ENCODE results near the gene MTIF3. TPM values are rescaled to one million over a fixed set of nuclear protein-coding genes. Genes with fewer than 3 reads are reported as not detected.

MTIF3 gene
- total RNA-seq, 1 donor from 2014 or later, result 34.9 TPM

DNA sequence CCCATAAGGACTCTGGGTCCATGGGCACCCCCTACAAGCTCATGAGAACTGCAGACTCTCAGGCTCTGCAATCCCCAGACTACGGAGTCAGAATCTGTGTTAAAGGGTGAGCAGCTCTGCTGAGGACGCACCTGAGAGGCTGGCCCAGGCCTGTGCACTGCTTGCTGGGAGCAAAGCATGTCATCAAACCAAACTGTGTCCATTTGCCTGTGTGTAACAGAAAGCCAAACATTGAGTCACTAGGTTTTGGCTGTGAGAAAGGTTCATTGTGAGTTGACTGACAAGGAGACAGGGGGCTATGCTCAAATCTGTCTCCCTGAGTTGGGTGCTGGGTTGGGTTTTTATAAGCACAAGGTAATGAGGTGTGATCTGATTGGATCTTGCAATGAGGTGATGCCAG, 22.1 kb upstream of the MTIF3 start:
- no peaks in the 10 kb centered on the region for H3K9me3 Mint-ChIP-seq (ENCODE audit: low read depth)
- no peak overlapping the region for H3K27ac Mint-ChIP-seq (ENCODE audit: unreplicated experiment)
- no peak overlapping the region for H3K4me3 Mint-ChIP-seq (ENCODE audit: unreplicated experiment)
- no peak for DNase-seq (ENCODE audit: low spot score)
- TF ChIP-seq, protein P1, sequence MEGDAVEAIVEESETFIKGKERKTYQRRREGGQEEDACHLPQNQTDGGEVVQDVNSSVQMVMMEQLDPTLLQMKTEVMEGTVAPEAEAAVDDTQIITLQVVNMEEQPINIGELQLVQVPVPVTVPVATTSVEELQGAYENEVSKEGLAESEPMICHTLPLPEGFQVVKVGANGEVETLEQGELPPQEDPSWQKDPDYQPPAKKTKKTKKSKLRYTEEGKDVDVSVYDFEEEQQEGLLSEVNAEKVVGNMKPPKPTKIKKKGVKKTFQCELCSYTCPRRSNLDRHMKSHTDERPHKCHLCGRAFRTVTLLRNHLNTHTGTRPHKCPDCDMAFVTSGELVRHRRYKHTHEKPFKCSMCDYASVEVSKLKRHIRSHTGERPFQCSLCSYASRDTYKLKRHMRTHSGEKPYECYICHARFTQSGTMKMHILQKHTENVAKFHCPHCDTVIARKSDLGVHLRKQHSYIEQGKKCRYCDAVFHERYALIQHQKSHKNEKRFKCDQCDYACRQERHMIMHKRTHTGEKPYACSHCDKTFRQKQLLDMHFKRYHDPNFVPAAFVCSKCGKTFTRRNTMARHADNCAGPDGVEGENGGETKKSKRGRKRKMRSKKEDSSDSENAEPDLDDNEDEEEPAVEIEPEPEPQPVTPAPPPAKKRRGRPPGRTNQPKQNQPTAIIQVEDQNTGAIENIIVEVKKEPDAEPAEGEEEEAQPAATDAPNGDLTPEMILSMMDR (IDR thresholded peaks at IDR 0.05), result no peak
- H3K27me3 Mint-ChIP-seq (ENCODE audit: low read depth), result peaks cover 8% of the 10 kb centered on the region
- H3K4me1 Mint-ChIP-seq (ENCODE audit: low read depth), result peaks cover 6% of the 10 kb centered on the region
- H3K36me3 Mint-ChIP-seq (ENCODE audit: low read depth), result no peaks in the 10 kb centered on the region

DNA sequence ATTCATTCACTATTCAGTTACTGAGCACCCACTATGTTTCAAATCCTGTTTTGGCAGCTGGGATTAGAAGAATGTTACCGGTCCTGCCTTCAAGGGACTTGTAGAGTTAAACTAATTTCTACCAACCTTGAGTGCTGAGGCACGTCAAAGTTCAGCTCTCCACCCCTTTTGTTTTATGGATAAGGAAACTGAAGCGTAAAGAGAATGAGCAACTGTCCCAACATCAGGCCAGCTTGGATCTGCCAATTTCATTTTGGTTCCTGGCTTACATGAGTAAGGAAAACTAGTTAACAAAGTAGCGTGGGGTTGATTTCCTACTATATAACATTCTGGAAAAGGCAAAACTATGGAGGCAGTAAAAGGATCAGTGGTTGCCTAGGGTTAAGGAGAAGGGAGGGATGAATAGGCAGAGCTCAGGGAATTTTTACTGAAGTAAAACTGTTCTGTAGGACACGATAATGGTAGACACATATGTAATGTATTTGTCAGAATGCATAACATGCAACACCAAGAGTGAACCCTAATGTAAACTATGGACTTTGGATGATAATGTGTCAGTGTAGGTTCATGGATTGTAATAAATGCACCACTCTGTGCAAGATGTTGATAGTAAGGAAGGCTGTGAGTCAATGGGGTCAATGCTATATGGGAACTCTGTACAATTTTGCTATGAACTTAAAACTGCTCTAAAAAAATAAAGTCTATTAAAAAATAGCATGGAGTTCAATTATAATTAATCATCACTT, 19.9 kb upstream of the MTIF3 start:
- DNase-seq (ENCODE audit: low spot score), result no peak

DNA sequence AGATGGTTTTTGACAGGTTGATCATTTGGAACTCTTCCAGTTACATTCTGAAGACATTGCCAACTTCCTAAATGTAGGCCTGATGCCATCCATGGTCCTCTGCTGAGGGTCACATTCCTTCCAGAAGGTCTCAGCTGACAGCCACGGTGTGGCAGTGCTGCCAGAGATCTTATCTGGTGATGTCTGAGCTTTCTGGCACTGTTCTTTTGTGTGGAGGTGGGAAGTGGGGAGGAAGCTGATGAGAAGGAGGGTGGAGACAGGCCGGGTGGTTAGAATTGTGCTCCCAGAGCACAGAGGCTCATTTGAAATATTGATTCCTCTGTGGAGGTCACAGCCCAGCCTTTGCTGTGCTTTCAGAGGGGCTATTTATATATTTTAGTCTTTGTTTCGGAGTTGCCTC, 16.1 kb upstream of the MTIF3 start:
- TF ChIP-seq, protein P1 (IDR thresholded peaks at IDR 0.05), result no peak
- H3K4me1 Mint-ChIP-seq (ENCODE audit: low read depth), result no peaks in the 10 kb centered on the region
- no peak overlapping the region for H3K27ac Mint-ChIP-seq (ENCODE audit: unreplicated experiment)
- H3K36me3 Mint-ChIP-seq (ENCODE audit: low read depth), result no peaks in the 10 kb centered on the region
- no peak overlapping the region for H3K4me3 Mint-ChIP-seq (ENCODE audit: unreplicated experiment)
- H3K27me3 Mint-ChIP-seq (ENCODE audit: low read depth), result peaks cover 11% of the 10 kb centered on the region
- DNase-seq (ENCODE audit: low spot score), result no peak
- H3K9me3 Mint-ChIP-seq (ENCODE audit: low read depth), result no peaks in the 10 kb centered on the region

More for the DNA sequence above, 19.9 kb upstream of the MTIF3 start:
- no peaks in the 10 kb centered on the region for H3K9me3 Mint-ChIP-seq (ENCODE audit: low read depth)
- H3K27ac Mint-ChIP-seq (ENCODE audit: unreplicated experiment), result no peak overlapping the region
- no peaks in the 10 kb centered on the region for H3K4me1 Mint-ChIP-seq (ENCODE audit: low read depth)
- H3K27me3 Mint-ChIP-seq (ENCODE audit: low read depth), result peaks cover 13% of the 10 kb centered on the region
- TF ChIP-seq, protein P1 (IDR thresholded peaks at IDR 0.05), result no peak
- no peak overlapping the region for H3K4me3 Mint-ChIP-seq (ENCODE audit: unreplicated experiment)
- H3K36me3 Mint-ChIP-seq (ENCODE audit: low read depth), result no peaks in the 10 kb centered on the region

DNA sequence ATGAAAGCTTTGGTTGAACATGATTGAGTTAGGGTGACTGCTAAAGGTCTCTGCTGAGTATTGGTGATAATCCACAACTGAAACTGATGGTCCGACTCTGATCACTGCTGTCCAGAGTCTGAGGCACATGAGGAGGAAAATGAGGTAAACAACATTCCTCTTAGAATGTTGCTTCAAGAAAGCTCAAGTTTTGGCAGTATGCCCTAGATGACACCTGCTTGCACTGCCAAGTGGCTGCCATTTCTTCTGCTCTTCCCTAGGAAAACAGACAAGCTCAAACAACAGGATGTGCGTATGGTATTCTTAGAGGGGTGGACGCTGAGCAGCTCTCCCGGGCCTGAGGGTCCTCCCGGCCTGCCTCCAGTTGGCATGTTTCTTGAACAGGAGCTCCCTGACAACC, 15.2 kb upstream of the MTIF3 start:
- no peaks in the 10 kb centered on the region for H3K36me3 Mint-ChIP-seq (ENCODE audit: low read depth)
- no peak for DNase-seq (ENCODE audit: low spot score)
- no peak overlapping the region for H3K27ac Mint-ChIP-seq (ENCODE audit: unreplicated experiment)
- TF ChIP-seq, protein P1 (IDR thresholded peaks at IDR 0.05), result no peak
- no peaks in the 10 kb centered on the region for H3K4me1 Mint-ChIP-seq (ENCODE audit: low read depth)
- H3K4me3 Mint-ChIP-seq (ENCODE audit: unreplicated experiment), result no peak overlapping the region
- no peaks in the 10 kb centered on the region for H3K9me3 Mint-ChIP-seq (ENCODE audit: low read depth)
- peaks cover 9% of the 10 kb centered on the region for H3K27me3 Mint-ChIP-seq (ENCODE audit: low read depth)

DNA sequence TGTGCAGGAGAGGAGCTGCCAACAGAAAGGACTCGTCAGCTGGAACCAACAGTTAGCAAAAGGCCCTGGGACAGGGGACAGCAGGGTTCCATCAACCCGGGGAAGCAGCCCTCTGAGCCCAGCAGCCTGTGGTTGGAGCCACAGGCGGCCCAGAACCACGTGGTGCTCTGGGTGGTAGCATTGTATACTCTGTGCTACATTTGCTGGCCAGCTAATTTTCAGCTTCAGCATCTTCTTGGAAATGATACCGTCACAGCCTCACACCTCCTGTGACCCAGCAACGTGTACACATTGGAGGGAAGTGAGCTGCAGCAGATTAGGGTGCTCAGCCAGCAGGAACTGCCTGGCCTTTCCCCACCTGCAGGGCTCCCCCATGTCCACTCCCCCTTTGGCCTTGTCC, 13.1 kb upstream of the MTIF3 start:
- no peaks in the 10 kb centered on the region for H3K36me3 Mint-ChIP-seq (ENCODE audit: low read depth)
- DNase-seq (ENCODE audit: low spot score), result no peak
- H3K4me1 Mint-ChIP-seq (ENCODE audit: low read depth), result no peaks in the 10 kb centered on the region
- H3K9me3 Mint-ChIP-seq (ENCODE audit: low read depth), result no peaks in the 10 kb centered on the region
- no peak overlapping the region for H3K27ac Mint-ChIP-seq (ENCODE audit: unreplicated experiment)
- TF ChIP-seq, protein P1 (IDR thresholded peaks at IDR 0.05), result no peak
- peaks cover 9% of the 10 kb centered on the region for H3K27me3 Mint-ChIP-seq (ENCODE audit: low read depth)
- no peak overlapping the region for H3K4me3 Mint-ChIP-seq (ENCODE audit: unreplicated experiment)

All from chondrocyte (in vitro differentiated cells).